NOMO-1 treated with dmso at 0.1 percent for 144 hours (cell line): Measurements from ENCODE around the gene TSPAN9.

Experiments
- DNase-seq: peaks from one replicate; lab custom pipeline; 2025; ENCODE audit not compliant: unreplicated experiment; lab: John Stamatoyannopoulos, UW

The TSPAN9 gene

GRCh38 chr12:3202734-3203446 lies 125.7 kb downstream of the TSPAN9 start:
- DNase-seq, result no peak

- DNase-seq, result no peak
Measured at GRCh38 chr12:3203713-3204112, 126.5 kb downstream of the TSPAN9 start.

GRCh38 chr12:3204143-3204542 lies 127.0 kb downstream of the TSPAN9 start:
- no peak for DNase-seq

GRCh38 chr12:3204730-3205531 lies 127.8 kb downstream of the TSPAN9 start:
- no peak for DNase-seq

- no peak for DNase-seq
Measured at GRCh38 chr12:3205742-3206519, 128.8 kb downstream of the TSPAN9 start.

- no peak for DNase-seq
Measured at GRCh38 chr12:3206536-3207072, 129.4 kb downstream of the TSPAN9 start.

- no peak for DNase-seq
Measured at GRCh38 chr12:3207175-3207574, 130.0 kb downstream of the TSPAN9 start.

GRCh38 chr12:3207858-3208257 lies 130.7 kb downstream of the TSPAN9 start:
- DNase-seq, result no peak

- DNase-seq, result no peak
Measured at GRCh38 chr12:3213188-3213587, 136.0 kb downstream of the TSPAN9 start.

- DNase-seq, result no peak
Measured at GRCh38 chr12:3213768-3214167, 136.6 kb downstream of the TSPAN9 start.

GRCh38 chr12:3214526-3215365 lies 137.6 kb downstream of the TSPAN9 start:
- DNase-seq, result no peak

- DNase-seq, result no peak
Measured at GRCh38 chr12:3215410-3215975, 138.3 kb downstream of the TSPAN9 start.

- DNase-seq, result no peak
Measured at GRCh38 chr12:3216097-3216496, 138.9 kb downstream of the TSPAN9 start.

GRCh38 chr12:3216726-3217682 lies 139.8 kb downstream of the TSPAN9 start:
- no peak for DNase-seq

- DNase-seq, result no peak
Measured at GRCh38 chr12:3217683-3218079, 140.5 kb downstream of the TSPAN9 start.

GRCh38 chr12:3218228-3219171 lies 141.3 kb downstream of the TSPAN9 start:
- DNase-seq, result no peak

GRCh38 chr12:3219233-3219632 lies 142.1 kb downstream of the TSPAN9 start:
- DNase-seq, result no peak
